Measurements from ENCODE around the gene TMEM147.
A peak's percentile ranks its signal among the peaks of the same experiment; 100 is the strongest.

TMEM147 gene

GRCh38 chr19:35546532-35546931 lies 1.1 kb downstream of the TMEM147 start:
- ChIA-PET POLR2A (no interaction called here), CTCF (interaction anchor here (3.4 to 4.4 kb wide), 2 partner anchors 12 to 37 kb away, joined by 28 to 44 read pairs; no protein-coding TSS in a partner anchor)
- TF ChIP-seq, protein P1, sequence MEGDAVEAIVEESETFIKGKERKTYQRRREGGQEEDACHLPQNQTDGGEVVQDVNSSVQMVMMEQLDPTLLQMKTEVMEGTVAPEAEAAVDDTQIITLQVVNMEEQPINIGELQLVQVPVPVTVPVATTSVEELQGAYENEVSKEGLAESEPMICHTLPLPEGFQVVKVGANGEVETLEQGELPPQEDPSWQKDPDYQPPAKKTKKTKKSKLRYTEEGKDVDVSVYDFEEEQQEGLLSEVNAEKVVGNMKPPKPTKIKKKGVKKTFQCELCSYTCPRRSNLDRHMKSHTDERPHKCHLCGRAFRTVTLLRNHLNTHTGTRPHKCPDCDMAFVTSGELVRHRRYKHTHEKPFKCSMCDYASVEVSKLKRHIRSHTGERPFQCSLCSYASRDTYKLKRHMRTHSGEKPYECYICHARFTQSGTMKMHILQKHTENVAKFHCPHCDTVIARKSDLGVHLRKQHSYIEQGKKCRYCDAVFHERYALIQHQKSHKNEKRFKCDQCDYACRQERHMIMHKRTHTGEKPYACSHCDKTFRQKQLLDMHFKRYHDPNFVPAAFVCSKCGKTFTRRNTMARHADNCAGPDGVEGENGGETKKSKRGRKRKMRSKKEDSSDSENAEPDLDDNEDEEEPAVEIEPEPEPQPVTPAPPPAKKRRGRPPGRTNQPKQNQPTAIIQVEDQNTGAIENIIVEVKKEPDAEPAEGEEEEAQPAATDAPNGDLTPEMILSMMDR (IDR thresholded peaks at IDR 0.05; ENCODE audit: insufficient read depth, low read length, missing control alignments): no peak
- peak overlapping the region; percentile 89 for H3K4me3 ChIP-seq (ENCODE audit: low read depth, low read length)
- DNase-seq (ENCODE audit: low read depth, low spot score): no peak

- TF ChIP-seq, protein P1 (IDR thresholded peaks at IDR 0.05; ENCODE audit: insufficient read depth, low read length, missing control alignments): peak; percentile 57
- CTCF ChIA-PET: interaction anchor here (0.8 to 4.4 kb wide), 32 partner anchors 9 to 270 kb away, joined by 3 to 44 read pairs (median 6); partner anchors contain the start of genes ATP4A, COX6B1 and HAUS5
- no peak overlapping the region for H3K4me3 ChIP-seq (ENCODE audit: low read depth, low read length)
- no peak for DNase-seq (ENCODE audit: low read depth, low spot score)
- POLR2A ChIA-PET: no interaction called here
Observed at GRCh38 chr19:35549174-35549788, 3.9 kb downstream of the TMEM147 start.

GRCh38 chr19:35549879-35550523 lies 4.6 kb downstream of the TMEM147 start:
- ChIA-PET CTCF (interaction anchor here (0.8 to 4.4 kb wide), 17 partner anchors 8 to 269 kb away, joined by 3 to 44 read pairs (median 8); partner anchors contain the start of genes ATP4A and COX6B1), POLR2A (interaction anchor here (0.6 kb wide), 1 partner anchor 16 kb away, joined by 3 read pairs; no protein-coding TSS in a partner anchor)
- DNase-seq (ENCODE audit: low read depth, low spot score): no peak
- TF ChIP-seq, protein P1 (IDR thresholded peaks at IDR 0.05; ENCODE audit: insufficient read depth, low read length, missing control alignments): no peak
- H3K4me3 ChIP-seq (ENCODE audit: low read depth, low read length): no peak overlapping the region

DNA sequence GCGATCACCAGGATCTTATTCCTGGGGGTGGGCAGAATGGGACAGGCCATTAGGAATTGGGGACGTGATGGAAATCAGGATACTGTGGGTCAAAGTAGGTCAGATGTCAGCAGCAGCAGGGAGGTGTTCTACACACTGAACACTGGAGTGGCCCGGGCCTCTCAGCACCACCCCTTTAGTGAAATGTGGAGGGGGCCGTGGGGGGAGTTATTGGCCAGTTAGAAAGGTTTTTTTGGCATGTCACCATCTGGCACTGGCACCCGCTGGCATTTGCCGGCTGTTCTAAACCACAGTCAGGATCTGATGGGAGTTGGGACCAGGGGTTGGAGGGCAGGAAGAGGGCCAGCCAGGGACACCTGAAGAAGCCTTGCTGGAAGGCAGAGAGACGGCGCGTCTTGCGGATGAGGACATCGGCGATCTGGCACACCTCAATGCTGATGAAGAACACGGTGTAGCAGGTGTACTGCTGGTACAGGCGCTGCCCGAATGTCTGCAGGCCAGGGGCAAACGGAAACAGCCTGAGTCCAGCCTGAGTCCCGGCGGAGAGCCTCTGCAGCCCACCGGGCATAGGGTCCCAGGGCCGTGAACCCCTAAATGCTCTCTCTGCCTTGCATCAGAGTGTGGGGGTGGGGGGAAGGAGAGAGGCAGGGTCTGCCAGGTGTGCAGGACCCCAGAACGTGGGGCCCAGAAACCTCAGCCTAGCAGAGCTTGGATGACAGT lies 5.8 kb downstream of the TMEM147 start:
- H3K4me3 ChIP-seq (ENCODE audit: low read depth, low read length): no peak overlapping the region
- no peak for DNase-seq (ENCODE audit: low read depth, low spot score)
- TF ChIP-seq, protein P1 (IDR thresholded peaks at IDR 0.05; ENCODE audit: insufficient read depth, low read length, missing control alignments): no peak
- POLR2A ChIA-PET: no interaction called here
- CTCF ChIA-PET: no interaction called here

GRCh38 chr19:35552534-35553384 lies 7.3 kb downstream of the TMEM147 start:
- DNase-seq (ENCODE audit: low read depth, low spot score): no peak
- TF ChIP-seq, protein P1 (IDR thresholded peaks at IDR 0.05; ENCODE audit: insufficient read depth, low read length, missing control alignments): no peak
- H3K4me3 ChIP-seq (ENCODE audit: low read depth, low read length): no peak overlapping the region
- ChIA-PET POLR2A (no interaction called here), CTCF (interaction anchor here (1.1 kb wide), 1 partner anchor 166 kb away, joined by 3 read pairs; no protein-coding TSS in a partner anchor)
